HG03520 (cell line): ENCODE measurements around the gene POP5.
"Not testable (repeated sequence)": the region's sequence is repeated elsewhere in the genome, so short reads cannot be mapped to it uniquely, and the experiment has no call there.

Experiments
- ATAC-seq: cut with Tn5 transposase; IDR thresholded peaks from one replicate; pipeline ENCODE4 v1.9.1; 2021; ENCODE audit warnings: mild to moderate bottlenecking, moderate library complexity; ENCODE audit not compliant: unreplicated experiment

POP5 gene, protein sequence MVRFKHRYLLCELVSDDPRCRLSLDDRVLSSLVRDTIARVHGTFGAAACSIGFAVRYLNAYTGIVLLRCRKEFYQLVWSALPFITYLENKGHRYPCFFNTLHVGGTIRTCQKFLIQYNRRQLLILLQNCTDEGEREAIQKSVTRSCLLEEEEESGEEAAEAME

GRCh38 chr12:120580787-120581723 lies at the start of gene POP5:
Gene POP5, minus strand, starts transcription at chr12:120581402. Its CDS starts 40 bp downstream, at chr12:120581362.
- ATAC-seq = peak; percentile 87

DNA sequence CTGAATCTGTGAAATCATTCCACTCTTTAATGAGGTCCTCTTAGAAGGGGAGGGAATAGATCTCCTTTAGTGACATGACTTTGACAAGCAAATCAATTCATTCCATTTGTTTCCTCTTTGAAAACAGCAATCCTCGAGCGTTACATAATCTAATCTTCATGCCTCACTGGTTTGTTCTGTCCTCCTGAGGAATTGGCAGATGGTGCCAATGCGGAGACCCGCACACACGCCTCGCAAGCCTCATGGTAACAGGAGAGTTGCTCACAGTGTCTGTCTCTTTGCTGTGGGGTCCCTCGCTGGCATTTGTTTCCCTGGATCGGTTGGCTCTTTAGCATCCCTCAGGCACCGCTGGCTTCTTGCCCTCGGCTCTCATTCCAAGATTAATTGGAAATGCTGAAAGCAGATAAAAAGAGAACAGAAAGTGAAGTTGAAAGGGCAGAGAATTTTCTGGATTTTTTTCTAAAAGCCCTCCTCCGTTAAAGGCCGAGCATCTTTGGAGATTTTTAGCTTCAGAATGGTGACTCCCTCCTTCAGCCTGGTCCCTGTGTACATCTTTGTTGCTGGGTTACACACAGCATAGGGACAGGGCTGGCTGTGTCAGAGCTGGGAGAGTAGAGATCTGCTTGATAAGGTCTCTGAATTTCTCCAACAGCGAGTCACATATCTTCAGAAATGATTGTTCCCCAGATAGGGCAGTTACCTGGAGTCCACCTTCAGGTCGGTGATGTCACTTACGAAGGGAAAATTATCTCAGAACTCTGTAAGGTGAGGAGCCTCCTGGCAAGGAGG lies 49.1 kb upstream of the POP5 start:
- ATAC-seq = no peak

- ATAC-seq = no peak
These were observed 47.7 kb upstream of the POP5 start for GRCh38 chr12:120628919-120629318.

GRCh38 chr12:120625557-120626419 lies 44.6 kb upstream of the POP5 start:
- ATAC-seq = no peak

GRCh38 chr12:120620624-120621023 lies 39.4 kb upstream of the POP5 start:
- ATAC-seq = no peak

- no peak for ATAC-seq
These were observed 37.9 kb upstream of the POP5 start for GRCh38 chr12:120618954-120619615.

DNA sequence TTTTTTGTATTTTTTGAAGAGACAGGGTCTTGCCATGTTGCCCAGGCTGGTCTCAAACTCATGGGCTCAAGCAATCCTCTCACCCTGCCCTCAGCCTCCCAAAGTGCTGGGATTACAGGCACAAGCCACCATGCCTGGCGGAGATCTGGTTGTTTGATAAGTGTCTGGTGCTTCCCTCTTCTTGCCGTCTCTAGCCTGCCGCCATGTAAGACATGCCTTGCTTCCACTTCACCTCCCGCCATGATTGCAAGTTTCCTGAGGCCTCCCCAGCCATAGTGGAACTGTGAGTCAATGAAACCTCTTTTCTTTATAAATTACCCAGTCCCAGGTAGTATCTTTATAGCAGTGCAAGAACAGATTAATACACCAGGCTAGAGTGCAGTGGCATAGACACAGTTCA lies 36.6 kb upstream of the POP5 start:
- ATAC-seq = not testable (repeated sequence)

DNA sequence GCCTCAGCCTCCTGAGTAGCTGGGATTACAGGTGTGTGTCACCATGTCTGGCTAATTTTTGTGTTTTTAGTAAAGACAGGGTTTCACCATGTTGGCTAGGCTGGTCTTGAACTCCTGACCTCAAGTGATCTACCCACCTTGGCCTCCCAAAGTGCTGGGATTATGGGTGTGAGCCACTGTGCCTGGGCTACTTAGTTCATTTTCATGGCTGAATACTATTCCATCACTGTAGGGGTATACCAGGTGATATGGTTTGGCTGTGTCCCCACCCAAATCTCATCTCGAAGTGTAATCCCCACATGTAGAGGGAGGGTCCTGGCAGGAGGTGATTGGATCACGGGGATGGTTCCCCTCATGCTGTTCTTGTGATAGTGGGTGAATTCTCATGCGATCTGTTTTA lies 36.0 kb upstream of the POP5 start:
- not testable (repeated sequence) for ATAC-seq

GRCh38 chr12:120614848-120615247 lies 33.6 kb upstream of the POP5 start:
- ATAC-seq = no peak

DNA sequence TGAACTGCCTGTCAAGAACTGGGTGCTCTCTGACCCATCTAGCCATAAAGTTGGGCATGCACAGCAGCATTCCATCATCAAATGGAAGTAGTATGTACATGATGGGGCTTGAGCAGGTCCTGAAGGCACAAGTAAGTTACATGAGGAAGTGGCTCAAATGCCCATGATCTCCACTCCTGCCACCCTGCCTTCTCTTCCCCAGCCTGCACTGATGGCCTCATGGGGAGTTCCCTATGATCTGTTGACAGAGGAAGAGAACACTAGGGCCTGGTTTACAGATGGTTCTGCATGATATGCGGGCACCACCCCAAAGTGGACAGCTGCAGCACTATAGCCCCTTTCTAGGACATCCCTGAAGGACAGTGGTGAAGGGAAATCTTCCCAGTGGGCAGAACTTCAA lies 30.3 kb upstream of the POP5 start:
- not testable (repeated sequence) for ATAC-seq

- no peak for ATAC-seq
These were observed 29.4 kb upstream of the POP5 start for GRCh38 chr12:120610560-120610959.

- ATAC-seq = not testable (repeated sequence)
These were observed 21.2 kb upstream of the POP5 start for GRCh38 chr12:120602416-120602815.

DNA sequence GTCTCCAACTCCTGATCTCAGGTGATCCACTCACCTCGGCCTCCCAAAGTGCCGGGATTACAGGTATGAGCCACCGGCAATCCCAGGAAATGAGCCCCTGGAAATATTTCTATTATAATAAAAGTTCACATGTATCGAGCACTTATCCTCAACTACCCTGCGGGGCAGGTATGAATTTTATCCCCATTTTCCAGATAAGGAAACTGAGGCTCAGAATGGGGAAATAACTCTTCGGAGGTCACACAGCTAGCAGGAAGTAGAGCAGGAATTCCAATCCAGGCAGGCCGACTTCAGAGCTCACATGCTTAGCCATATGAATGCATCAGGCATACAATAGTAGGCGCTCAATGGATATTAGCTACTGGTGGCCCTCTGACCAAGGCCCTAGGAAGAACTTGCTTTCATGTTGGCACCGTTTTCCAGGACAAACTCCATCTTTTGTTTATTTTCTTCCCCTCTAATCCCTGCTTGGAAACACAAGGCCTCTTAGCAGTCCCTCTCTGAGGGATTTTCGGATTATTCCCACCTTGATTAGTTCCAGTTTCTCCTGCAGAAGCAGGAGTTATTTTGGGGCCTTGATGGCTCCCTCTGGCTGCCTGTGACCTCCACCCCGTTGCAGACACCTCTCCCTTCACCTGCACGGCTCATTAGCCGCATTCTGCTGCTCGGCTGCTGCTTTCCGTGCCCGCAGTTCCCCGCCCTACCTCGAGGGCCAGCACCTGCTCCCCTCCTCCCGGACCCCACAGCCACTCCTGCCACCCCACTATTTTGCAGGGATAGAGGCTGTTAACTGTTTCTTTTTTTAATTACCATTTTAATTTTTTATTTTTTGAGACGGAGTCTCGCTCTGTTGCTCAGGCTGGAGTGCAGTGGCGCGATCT lies 18.7 kb upstream of the POP5 start:
- ATAC-seq = no peak

GRCh38 chr12:120598674-120599463 lies 17.7 kb upstream of the POP5 start:
- ATAC-seq = no peak

GRCh38 chr12:120597861-120598260 lies 16.7 kb upstream of the POP5 start:
- ATAC-seq = no peak

DNA sequence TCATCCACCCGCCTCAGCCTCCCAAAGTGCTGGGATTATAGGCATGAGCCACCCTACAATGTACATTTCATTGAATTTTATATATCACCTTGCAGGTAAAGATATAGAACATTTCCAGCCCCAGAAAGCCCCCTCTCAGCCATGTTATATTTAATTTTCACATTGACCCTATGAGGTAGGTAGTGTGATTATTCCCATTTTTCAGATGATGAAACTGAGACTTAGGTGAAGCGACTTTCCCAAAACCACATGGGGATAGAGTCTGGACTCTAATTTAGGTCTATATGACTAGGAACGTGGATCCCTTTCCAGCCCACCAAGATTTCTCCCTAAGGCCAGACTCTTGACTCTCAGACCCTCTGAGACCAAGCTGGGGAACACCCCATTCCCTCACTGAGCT lies 15.7 kb upstream of the POP5 start:
- no peak for ATAC-seq

- no peak for ATAC-seq
These were observed 11.2 kb upstream of the POP5 start for GRCh38 chr12:120592121-120593049.
